Activated CD4-positive, CD25-positive, alpha-beta regulatory T cell treated with anti-CD3 and anti-CD28 coated beads, Interleukin-2, amount 50 U/mL, for 16 hours (primary cell): ENCODE results near the gene ATP7B.

Experiments used
- DNase-seq: peaks from one replicate; pipeline ENCODE4 v3.0.0-alpha.2; 2020; ENCODE audit warnings: low read depth, low spot score

ATP7B gene

DNA sequence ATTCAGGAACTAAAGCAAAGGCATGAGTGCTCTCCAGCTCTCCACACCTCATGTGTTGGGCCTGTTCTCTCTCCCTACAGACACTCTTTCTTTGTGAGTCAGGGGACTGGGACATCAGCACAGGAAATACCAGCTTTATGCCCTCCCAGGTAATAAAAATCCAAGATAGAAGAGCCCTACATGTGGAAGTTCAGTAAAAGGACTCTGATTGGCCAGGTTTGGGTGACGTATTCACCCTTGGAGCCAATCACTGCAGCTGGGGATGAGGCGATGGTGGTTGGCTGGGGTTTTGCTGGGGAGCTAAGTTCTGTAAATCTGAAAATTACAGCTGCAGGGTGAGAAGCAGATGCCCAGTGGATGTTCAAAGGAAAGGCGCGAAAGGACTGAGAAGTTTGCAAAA is 117.0 kb downstream of the ATP7B start:
- DNase-seq = no peak

DNA sequence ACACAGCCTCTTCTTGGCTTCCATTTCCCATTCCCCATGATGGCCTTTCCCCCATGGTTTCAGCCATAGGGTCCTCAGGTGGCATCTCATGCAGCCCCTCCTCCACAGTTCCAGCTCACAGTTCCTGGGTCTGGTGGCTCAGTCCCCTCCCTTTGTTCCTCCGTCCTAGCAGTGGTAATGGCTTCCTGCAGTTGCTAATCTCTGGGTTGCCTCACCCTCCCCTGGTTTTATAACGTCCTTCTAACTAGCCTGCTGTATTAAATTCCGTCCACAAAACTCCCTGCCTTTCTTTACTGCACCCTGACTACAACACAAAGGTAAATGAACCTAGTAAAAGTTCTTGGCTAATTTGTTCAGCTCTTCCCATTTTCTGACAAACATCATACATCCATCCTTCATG is 118.6 kb downstream of the ATP7B start:
- DNase-seq = no peak

DNA sequence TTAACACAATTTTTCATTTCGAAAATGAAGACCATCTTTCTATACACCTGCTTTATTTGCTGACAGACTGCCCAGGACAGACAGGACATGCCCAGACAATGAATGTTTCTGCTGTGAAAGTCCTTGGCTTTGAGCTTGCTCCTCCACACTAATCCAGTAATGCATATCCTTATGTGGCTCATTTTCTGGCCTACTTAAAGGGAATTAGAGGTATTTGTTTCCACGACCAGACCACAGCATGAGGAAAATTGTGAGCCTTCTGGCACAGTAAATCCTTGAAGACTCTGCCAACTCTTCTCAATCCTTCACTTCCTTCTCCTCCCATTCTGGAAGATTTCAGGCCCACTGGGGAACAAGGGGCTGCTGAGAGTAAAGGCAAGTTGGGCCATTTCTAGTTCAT is 123.8 kb downstream of the ATP7B start:
- DNase-seq = no peak

DNA sequence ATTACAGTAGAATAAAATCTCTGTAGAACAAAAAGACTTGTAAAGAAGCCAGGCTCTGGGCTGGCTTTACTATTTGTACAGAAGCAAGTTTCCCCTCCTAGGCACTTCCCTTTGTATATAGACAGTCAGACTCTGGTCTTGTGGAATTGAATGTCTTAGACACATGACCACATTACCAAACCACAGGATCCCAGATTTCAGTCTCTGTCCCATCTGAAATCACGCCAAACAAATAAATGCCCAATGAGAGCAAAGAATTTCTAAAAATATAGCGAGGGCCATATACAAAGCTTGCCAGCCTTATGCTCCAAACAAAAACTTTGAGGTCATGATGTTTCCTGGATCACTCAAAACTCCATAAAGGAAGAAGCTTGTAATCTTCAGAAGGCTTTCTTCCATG is 125.6 kb downstream of the ATP7B start:
- DNase-seq = no peak

DNA sequence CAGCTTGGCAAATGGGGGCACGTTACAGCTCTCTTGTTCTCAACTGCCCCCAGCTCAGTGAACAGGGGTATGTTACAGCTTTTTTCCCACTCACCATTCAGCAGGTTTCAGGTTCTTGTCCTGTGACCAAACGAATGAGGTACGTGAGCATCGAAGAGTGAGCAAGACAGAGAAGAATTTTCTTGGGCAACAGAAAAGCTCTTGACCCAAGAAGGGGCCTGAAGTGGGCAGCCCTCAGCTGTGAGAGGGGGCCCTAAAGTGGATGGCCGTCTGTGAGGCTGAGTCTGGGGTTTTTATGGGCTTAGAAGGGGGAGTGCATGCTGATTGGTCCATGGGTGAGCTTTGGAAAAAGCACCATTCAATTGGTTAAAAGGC is 128.0 kb downstream of the ATP7B start:
- no peak for DNase-seq
